Measurements from ENCODE around the gene MACF1. TPM values are rescaled to one million over a fixed set of nuclear protein-coding genes. Genes with fewer than 3 reads are reported as not detected.
"Not testable (repeated sequence)": the region's sequence is repeated elsewhere in the genome, so short reads cannot be mapped to it uniquely, and the experiment has no call there.

The MACF1 gene
- total RNA-seq, 8 experiments from 2014 or later, result 89.2 to 249 (median 180) TPM

- in situ Hi-C loops (cut with MboI; ENCODE audit: low pct_unique_long_range_greater_than_20kb in 2 of 9, low sequenced_read_pairs in 9 of 9, unreplicated experiment in 9 of 9), result loop anchor here in 1 of 9 experiments (25.0 kb wide), 1 partner anchor 89 kb away; no protein-coding TSS in a partner anchor
- WGBS, 10 experiments, result 76 to 100% (median 93%) methylated on average over 1 to 7 of the region's 7 CpGs
- H3K27ac ChIP-seq, result no peak overlapping the region
- no peaks in the 10 kb centered on the region for H3K4me1 ChIP-seq (replicated peaks in 1 of 2)
- no peak overlapping the region for H3K4me3 ChIP-seq
- ATAC-seq (replicated peaks in 6 of 8), result no peak
Measured at GRCh38 chr1:39472826-39473225, 268.3 kb downstream of the MACF1 start.

DNA sequence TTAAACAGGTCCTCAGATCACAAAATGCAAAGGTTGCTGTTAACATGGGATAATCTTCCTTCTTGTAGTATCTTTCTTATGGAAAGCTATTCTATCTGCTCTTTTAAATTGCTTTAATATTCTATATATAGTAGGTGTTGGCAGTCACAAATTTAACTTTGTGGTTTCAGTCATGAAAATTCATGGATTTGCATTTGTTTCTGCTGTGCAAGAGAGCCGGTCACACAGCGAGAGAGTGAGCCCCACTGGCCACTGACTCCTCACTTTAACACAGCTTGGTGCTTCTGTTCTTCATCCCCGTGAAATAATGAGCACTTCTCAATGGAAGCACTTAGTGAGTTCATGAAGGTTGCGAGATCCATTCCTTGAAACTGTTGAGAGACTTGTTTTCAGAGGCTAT lies 268.8 kb downstream of the MACF1 start:
- H3K4me3 ChIP-seq, result no peak overlapping the region
- WGBS, 10 experiments, result 93 to 100% (median 100%) methylated on average over 1 to 4 of the region's 4 CpGs; no CpG with 5 or more reads in 6 of the 10 experiments
- no peak overlapping the region for H3K27ac ChIP-seq
- ATAC-seq (replicated peaks in 6 of 8), result peak in 3 of 8 experiments; percentile 65 to 86 (median 68)
- H3K4me1 ChIP-seq (replicated peaks in 1 of 2), result no peaks in the 10 kb centered on the region
- in situ Hi-C loops (cut with MboI; ENCODE audit: low pct_unique_long_range_greater_than_20kb in 2 of 9, low sequenced_read_pairs in 9 of 9, unreplicated experiment in 9 of 9), result loop anchor here in 1 of 9 experiments (25.0 kb wide), 1 partner anchor 89 kb away; no protein-coding TSS in a partner anchor

DNA sequence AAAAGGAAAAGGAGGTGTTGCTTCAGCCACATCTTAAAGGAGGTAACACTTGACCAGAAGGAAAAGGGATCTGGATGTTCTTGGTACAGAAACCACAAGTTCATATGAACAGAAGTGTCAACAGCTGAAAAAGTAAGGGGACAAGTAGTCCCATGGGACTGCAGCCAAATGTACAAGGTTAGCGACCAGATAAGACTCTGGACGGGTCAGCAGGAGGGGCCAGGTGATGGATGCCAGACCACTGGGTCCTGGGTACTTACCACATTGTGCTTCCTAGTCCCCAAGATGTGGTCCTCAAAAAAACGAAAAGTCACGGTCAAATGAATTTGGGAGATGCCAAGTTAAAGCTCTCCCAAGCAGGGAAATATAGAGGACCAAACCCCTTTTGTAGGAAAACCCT lies 270.3 kb downstream of the MACF1 start:
- ATAC-seq (replicated peaks in 6 of 8), result no peak
- 84 to 100% (median 94%) methylated on average over 1 to 4 of the region's 4 CpGs; no CpG with 5 or more reads in 3 of the 10 experiments for WGBS, 10 experiments
- H3K4me1 ChIP-seq (replicated peaks in 1 of 2), result no peaks in the 10 kb centered on the region
- no peak overlapping the region for H3K4me3 ChIP-seq
- in situ Hi-C loops (cut with MboI; ENCODE audit: low pct_unique_long_range_greater_than_20kb in 2 of 9, low sequenced_read_pairs in 9 of 9, unreplicated experiment in 9 of 9), result loop anchor here in 1 of 9 experiments (25.0 kb wide), 1 partner anchor 87 kb away; no protein-coding TSS in a partner anchor
- no peak overlapping the region for H3K27ac ChIP-seq

DNA sequence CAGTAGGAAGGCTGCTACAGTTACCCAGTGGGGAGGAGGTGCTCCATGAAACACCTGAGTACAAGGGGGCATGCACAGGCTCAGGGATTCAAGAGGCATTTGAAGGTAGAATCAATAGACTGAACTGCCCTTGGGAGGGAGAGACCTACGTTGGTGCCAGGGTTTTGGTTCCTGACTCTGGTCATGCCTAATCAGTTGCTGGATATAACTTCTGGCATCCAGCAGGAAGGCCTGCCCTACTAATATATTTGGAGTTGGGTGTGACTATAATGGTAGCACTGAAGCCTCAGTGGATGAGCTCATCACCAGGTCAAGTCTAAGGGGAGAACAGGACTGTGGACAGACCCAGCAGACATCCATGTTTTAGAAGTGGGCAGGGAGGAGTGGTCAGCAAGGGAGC lies 271.1 kb downstream of the MACF1 start:
- 83 to 100% (median 89%) methylated on average over 1 of the region's 1 CpG; no CpG with 5 or more reads in 2 of the 10 experiments for WGBS, 10 experiments
- in situ Hi-C loops (cut with MboI; ENCODE audit: low pct_unique_long_range_greater_than_20kb in 2 of 9, low sequenced_read_pairs in 9 of 9, unreplicated experiment in 9 of 9); H3K4me1 ChIP-seq (replicated peaks in 1 of 2): not testable (repeated sequence)

DNA sequence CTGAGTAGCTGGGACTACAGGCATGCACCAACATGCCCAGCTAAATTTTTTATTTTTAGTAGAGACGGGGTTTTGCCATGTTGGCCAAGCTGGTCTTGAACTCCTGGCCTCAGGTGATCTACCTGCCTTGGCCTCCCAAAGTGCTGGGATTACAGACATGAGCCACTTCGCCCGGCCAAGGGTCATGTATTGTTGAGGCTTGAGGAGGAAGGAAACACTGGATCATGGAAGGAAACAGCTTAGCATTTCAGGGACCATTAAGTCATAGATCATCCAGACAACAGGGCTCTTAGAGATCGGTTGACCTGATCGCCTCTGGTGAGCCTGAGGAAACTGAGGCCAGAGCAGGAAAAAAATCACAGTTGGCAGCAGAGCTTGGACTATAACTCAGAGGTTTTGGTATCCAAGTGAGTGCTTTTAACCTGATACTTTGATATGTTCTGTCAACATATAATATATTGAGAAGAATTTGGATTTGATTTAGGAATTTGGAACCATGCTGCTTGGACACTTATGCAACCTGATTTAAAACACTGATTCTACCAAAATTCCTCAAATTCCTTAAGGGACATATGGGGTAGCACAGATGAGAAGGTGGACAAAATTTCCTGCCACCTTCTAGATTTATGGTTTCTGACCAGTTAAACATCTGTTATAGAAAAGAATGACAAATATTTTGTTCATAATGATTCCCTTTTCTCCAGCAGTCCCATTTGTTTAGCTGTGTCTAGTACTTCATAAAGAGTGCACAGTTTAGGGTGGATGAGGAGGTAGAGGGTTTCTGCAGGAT lies 273.8 kb downstream of the MACF1 start:
- in situ Hi-C loops (cut with MboI; ENCODE audit: low pct_unique_long_range_greater_than_20kb in 2 of 9, low sequenced_read_pairs in 9 of 9, unreplicated experiment in 9 of 9), result no loop called here
- ATAC-seq (replicated peaks in 6 of 8), result no peak

More for the DNA sequence above, 271.1 kb downstream of the MACF1 start:
- H3K27ac ChIP-seq, H3K4me3 ChIP-seq: not testable (repeated sequence)
- ATAC-seq (replicated peaks in 6 of 8), result peak in 4 of 8 experiments; percentile 15 to 31 (median 18)

DNA sequence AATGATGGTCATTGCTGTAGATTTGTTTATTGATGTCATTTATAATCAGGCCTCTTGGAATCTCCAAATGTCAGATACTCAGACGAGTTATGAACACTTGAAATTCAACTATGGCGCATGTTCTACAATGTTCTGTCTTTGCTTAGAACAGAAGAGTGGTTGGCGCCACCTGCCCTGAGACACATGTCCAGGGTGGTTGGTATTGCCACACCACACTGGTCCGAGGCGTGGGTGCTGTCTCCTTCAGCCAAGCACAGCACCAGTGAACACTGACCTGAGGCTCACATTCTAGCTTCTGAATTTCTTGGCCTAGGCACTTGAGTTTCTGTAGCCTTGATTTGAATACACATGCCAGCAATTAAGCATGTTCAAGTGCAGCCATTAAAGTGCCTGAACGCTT lies 276.8 kb downstream of the MACF1 start:
- WGBS, 10 experiments, result 82 to 100% (median 90%) methylated on average over 3 to 6 of the region's 6 CpGs; no CpG with 5 or more reads in 4 of the 10 experiments
- in situ Hi-C loops (cut with MboI; ENCODE audit: low pct_unique_long_range_greater_than_20kb in 2 of 9, low sequenced_read_pairs in 9 of 9, unreplicated experiment in 9 of 9), result no loop called here
- no peak for ATAC-seq (replicated peaks in 6 of 8)
- no peaks in the 10 kb centered on the region for H3K4me1 ChIP-seq (replicated peaks in 1 of 2)
- no peak overlapping the region for H3K4me3 ChIP-seq
- no peak overlapping the region for H3K27ac ChIP-seq

More for the DNA sequence above, 273.8 kb downstream of the MACF1 start:
- Histone ChIP-seq H3K4me1 (replicated peaks in 1 of 2) (no peaks in the 10 kb centered on the region), H3K4me3 (no peak overlapping the region), H3K27ac (no peak overlapping the region)
- 86 to 100% (median 94%) methylated on average over 2 to 5 of the region's 5 CpGs; no CpG with 5 or more reads in 2 of the 10 experiments for WGBS, 10 experiments

DNA sequence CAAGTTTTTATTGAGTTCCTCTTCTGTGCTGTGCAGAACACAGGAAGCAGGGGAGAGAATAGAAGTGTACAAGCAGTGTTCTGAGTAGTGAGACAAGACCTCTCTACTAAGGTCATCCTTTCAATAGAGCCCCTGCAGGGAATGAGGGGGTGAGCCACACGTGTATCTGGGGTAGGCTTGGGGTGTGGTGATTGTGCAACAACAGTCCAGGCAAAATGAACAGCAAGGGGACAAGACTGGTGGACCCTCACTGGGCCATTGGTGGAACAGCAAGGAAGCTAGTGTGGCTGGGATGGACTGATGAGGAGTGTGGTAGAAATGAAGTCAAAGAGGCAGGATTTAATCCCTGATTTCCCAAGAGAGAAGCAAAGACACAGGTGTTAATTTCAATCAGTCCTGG lies 278.8 kb downstream of the MACF1 start:
- Histone ChIP-seq H3K4me3 (no peak overlapping the region), H3K27ac (no peak overlapping the region), H3K4me1 (replicated peaks in 1 of 2) (no peaks in the 10 kb centered on the region)
- in situ Hi-C loops (cut with MboI; ENCODE audit: low pct_unique_long_range_greater_than_20kb in 2 of 9, low sequenced_read_pairs in 9 of 9, unreplicated experiment in 9 of 9), result no loop called here
- 0 to 100% (median 59%) methylated on average over 1 of the region's 1 CpG; no CpG with 5 or more reads in 4 of the 10 experiments for WGBS, 10 experiments
- no peak for ATAC-seq (replicated peaks in 6 of 8)

- in situ Hi-C loops (cut with MboI; ENCODE audit: low pct_unique_long_range_greater_than_20kb in 2 of 9, low sequenced_read_pairs in 9 of 9, unreplicated experiment in 9 of 9), result no loop called here
- Histone ChIP-seq H3K27ac (no peak overlapping the region), H3K4me3 (no peak overlapping the region), H3K4me1 (replicated peaks in 1 of 2) (no peaks in the 10 kb centered on the region)
- WGBS, 10 experiments, result 42 to 100% (median 96%) methylated on average over 1 to 7 of the region's 7 CpGs
- no peak for ATAC-seq (replicated peaks in 6 of 8)
Measured at GRCh38 chr1:39484564-39484963, 280.1 kb downstream of the MACF1 start.

- in situ Hi-C loops (cut with MboI; ENCODE audit: low pct_unique_long_range_greater_than_20kb in 2 of 9, low sequenced_read_pairs in 9 of 9, unreplicated experiment in 9 of 9), result no loop called here
- WGBS, 10 experiments, result 80 to 100% (median 97%) methylated on average over 1 to 14 of the region's 14 CpGs
- ATAC-seq (replicated peaks in 6 of 8), result no peak
- Histone ChIP-seq H3K4me3 (no peak overlapping the region), H3K27ac (no peak overlapping the region), H3K4me1 (replicated peaks in 1 of 2) (no peaks in the 10 kb centered on the region)
Measured at GRCh38 chr1:39485046-39485803, 280.7 kb downstream of the MACF1 start.

DNA sequence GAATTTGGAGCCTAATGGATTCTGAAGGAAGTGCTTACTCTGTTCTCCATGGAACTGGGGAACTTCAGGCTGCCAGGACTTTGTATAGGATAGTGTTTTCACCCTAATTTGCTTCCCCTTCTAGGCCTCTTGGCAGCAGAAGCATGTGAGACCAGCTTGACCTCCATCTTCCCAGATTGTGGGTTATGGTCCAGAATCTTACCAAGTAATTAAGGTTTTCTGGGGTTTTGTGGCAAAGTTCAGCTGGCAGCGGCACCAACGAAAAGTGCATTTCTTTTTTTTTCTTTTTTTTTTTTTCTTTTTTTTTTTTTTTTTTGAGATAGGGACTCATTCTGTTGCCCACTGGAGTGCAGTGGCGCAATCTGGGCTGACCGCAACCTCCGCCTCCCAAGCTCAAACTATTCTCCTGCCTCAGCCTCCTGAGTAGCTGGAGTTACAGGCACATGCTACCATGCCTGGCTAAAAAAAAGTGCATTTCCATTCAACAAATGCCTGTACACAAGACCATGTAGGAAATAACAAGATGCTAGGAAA lies 283.6 kb downstream of the MACF1 start:
- Histone ChIP-seq H3K4me3 (no peak overlapping the region), H3K27ac (no peak overlapping the region), H3K4me1 (replicated peaks in 1 of 2) (no peaks in the 10 kb centered on the region)
- ATAC-seq (replicated peaks in 6 of 8), result no peak
- in situ Hi-C loops (cut with MboI; ENCODE audit: low pct_unique_long_range_greater_than_20kb in 2 of 9, low sequenced_read_pairs in 9 of 9, unreplicated experiment in 9 of 9), result no loop called here
- 72 to 100% (median 94%) methylated on average over 1 to 5 of the region's 5 CpGs; no CpG with 5 or more reads in 2 of the 10 experiments for WGBS, 10 experiments

DNA sequence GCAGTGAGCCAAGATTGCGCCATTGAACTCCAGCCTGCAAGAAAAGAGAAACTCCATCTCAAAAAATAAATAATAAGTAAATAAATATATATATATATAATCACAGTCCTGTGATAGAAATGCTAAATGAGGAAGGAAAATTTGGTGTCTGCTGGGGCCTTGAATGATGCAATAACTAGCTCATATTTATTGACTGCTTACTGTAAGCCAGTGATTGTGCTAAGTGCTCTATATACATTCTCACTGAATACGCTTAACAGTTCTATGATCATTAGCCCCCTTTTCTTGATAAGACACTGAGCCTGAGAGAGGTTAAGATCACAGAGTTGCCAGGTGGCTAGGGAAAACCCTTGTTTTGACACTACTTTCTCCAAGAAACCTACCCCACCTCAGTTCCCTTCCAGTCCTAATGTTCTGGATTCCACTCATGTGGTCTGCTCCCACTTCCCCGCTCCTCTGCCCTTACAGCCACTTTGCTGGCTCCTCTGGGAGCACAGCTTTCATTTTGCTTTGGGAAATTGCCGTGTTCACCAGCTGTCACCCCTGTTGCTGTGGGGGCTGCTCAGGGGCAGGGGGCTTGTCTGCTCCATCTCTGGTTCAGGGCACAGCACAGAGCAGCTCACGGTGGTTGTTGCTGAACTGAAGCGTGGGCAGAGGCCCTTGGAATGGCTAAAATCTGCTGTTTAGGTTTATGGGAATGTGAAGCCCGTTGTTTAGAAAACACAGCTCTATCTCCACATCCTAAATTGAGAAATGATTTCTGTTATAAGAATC lies 284.5 kb downstream of the MACF1 start:
- H3K4me3 ChIP-seq, result no peak overlapping the region
- WGBS, 10 experiments, result 20 to 100% (median 63%) methylated on average over 1 to 6 of the region's 7 CpGs; no CpG with 5 or more reads in 4 of the 10 experiments
- H3K27ac ChIP-seq, result no peak overlapping the region
- H3K4me1 ChIP-seq (replicated peaks in 1 of 2), result no peaks in the 10 kb centered on the region
- in situ Hi-C loops (cut with MboI; ENCODE audit: low pct_unique_long_range_greater_than_20kb in 2 of 9, low sequenced_read_pairs in 9 of 9, unreplicated experiment in 9 of 9), result no loop called here
- ATAC-seq (replicated peaks in 6 of 8), result no peak

GRCh38 chr1:39489567-39490239 lies 285.2 kb downstream of the MACF1 start:
- in situ Hi-C loops (cut with MboI; ENCODE audit: low pct_unique_long_range_greater_than_20kb in 2 of 9, low sequenced_read_pairs in 9 of 9, unreplicated experiment in 9 of 9), result no loop called here
- Histone ChIP-seq H3K27ac (no peak overlapping the region), H3K4me1 (replicated peaks in 1 of 2) (no peaks in the 10 kb centered on the region), H3K4me3 (no peak overlapping the region)
- WGBS, 10 experiments, result 39 to 100% (median 44%) methylated on average over 1 to 13 of the region's 13 CpGs; no CpG with 5 or more reads in 3 of the 10 experiments
- ATAC-seq (replicated peaks in 6 of 8), result no peak

Measured in motor neuron (in vitro differentiated cells).